IPS DF 4.7 (cell line): ENCODE measurements around the gene WSCD1.

Experiments used
- DNase-seq: peaks from one replicate; pipeline ENCODE4 v3.0.0-alpha.2; 2013; ENCODE audit warnings: low spot score; ENCODE audit errors: extremely low read depth

The WSCD1 gene

GRCh38 chr17:6159541-6160231, 89.5 kb downstream of the WSCD1 start:
- no peak for DNase-seq

DNA sequence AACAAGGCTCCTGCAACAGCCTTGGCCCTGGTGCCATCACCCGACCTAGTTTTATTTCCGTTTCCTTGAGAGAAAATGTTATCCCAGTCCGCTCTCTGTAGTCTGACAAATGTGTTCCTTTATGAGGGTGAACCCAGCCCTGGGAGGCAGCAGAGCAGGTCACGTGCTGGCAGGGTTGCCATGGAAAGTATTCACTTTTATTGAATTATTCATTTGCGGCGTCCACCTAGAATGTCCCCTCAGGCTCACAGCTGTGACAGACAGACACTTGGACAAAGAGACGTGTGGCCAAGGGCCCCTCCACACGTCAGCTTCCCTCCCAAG, 90.0 kb downstream of the WSCD1 start:
- DNase-seq = no peak

GRCh38 chr17:6160911-6161855, 91.0 kb downstream of the WSCD1 start:
- DNase-seq = no peak

DNA sequence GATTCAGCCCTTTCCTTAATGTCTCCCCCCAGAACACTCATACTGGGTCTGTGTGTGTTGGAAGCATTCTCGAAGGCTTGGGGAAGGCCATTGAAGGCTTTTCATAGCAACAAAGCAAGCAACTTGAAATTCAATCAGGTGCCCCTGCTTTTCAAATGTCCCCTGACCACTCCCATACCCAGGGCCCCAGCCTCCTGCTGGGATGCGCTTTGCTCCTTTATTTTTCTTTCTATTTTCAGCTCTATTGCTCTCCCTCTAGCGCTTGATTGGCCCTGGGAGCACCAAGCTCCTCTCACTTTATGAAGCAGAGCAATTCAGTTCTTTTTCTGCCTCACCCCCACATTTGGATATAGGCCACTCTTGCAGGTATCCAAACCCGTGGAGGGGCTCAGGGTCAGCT, 92.0 kb downstream of the WSCD1 start:
- DNase-seq = no peak

DNA sequence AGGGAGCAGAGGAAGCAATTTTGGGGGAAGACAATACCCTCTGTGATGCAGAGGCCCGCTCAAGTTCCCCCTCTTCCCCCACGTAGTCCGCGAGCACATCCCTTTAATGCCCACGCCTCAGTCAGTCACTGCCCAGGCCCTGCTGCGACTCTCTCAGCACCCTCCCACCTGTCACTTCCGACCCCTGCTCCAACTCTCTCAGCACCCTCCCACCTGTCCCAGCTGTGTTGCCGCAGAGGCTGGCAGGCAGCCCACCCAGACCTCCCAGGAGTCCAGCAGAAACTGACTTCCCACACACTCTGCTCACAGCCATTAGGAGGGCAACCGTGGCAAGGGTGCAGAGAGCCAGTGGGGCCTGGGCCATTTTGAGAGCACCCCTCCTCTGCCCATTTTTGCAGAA, 92.7 kb downstream of the WSCD1 start:
- no peak for DNase-seq

DNA sequence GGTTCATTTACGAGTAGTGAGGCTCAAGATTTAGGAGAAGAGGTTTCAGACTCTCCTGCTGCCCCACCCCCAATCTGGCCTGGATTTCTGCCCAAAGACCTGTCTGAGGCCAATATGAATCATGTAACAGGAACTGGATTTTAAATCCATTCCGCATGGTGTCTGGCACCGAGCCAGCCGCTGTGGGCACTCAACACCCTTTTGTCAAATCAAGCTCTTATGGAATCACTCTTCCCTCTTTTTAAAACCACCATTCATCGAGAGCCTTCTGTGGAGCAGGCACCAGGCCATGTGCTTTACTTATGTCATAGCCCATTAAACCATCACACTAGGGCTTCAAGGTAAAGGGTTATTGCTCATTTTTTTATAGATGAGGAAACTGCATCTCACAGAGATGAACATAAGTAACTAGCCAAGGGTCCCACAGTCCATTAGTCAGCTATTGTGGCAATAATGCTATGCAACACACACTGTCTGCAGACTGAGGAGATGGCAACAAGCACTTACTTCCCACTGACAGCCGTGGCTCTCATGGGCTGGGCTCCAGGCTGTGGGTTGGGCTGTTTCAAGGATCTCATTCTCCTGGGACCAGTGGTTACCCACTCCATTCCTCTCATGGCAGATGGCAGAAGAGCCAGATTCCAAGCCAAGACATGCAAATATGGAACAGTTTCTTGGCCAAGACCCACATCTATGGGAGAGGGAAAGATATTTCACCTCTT, 93.6 kb downstream of the WSCD1 start:
- no peak for DNase-seq

- no peak for DNase-seq
These were observed 94.8 kb downstream of the WSCD1 start for GRCh38 chr17:6164996-6165395.

GRCh38 chr17:6165806-6166205, 95.6 kb downstream of the WSCD1 start:
- no peak for DNase-seq

- no peak for DNase-seq
These were observed 96.5 kb downstream of the WSCD1 start for GRCh38 chr17:6166492-6167179.

GRCh38 chr17:6168296-6168695, 98.1 kb downstream of the WSCD1 start:
- DNase-seq = no peak

GRCh38 chr17:6170349-6170748, 100.2 kb downstream of the WSCD1 start:
- DNase-seq = no peak

- DNase-seq = no peak
These were observed 102.6 kb downstream of the WSCD1 start for GRCh38 chr17:6172642-6173330.

- no peak for DNase-seq
These were observed 103.5 kb downstream of the WSCD1 start for GRCh38 chr17:6173653-6174052.
